K562 (cell line): ENCODE results near the gene MAGI2. TPM values are rescaled to one million over a fixed set of nuclear protein-coding genes. Genes with fewer than 3 reads are reported as not detected.

Source experiments
- ATAC-seq: fragments of 200-7000 bp; cut with Tn5 transposase; 3 replicates; pipeline ENCODE4 v1.9.1; 2020; ENCODE audit warnings: moderate library complexity
- BruUV-seq: library from RNA; stranded (reverse); fragments of 400-500 nt; replicated peaks from 2 replicates; lab custom pipeline; 2021; lab: Mats Ljungman, UMichigan
- CTCF ChIA-PET: fragments of 300-600 bp; formaldehyde crosslinking; extraction: SDS; loops from one replicate; lab custom pipeline; 2021; ENCODE audit warnings: low intra/inter-chr PET ratio; lab: Yijun Ruan, JAX
- POLR2A ChIA-PET: fragments of 300-600, 350-650 bp; sonication (Branson Sonifier 250); formaldehyde crosslinking; extraction: SDS; loops from one replicate; lab custom pipeline; 2021; ENCODE audit warnings: antibody characterized with exemption, inconsistent platforms; lab: Yijun Ruan, JAX
- DNase-seq, 4 experiments: peaks; one replicate each; pipeline versions ENCODE4 v3.0.0 to v3.0.0-alpha.2; 2011 to 2018; ENCODE audit warnings: low spot score in 3 of 4, mixed read lengths in 3 of 4; ENCODE audit errors: extremely low read depth in 1 of 4
- FAIRE-seq: peaks from 2 replicates; lab custom pipeline; 2011; peaks lifted over from hg19 to GRCh38; lab: Jason Lieb, UNC
- H2AFZ ChIP-seq: 2 replicates; pipeline ENCODE4 v1.6.0; 2011; ENCODE audit warnings: low read depth, low read length, control low read depth, inconsistent platforms
- H3K27ac ChIP-seq: fragments of 200-600 bp; 3 replicates; pipeline ENCODE4 v1.8.0; 2011; ENCODE audit warnings: low read depth, mild to moderate bottlenecking, control low read depth, inconsistent platforms, low read length, moderate library complexity, mixed read lengths; ENCODE audit errors: extremely low read depth
- H3K27me3 ChIP-seq, 2 experiments: fragments of 300-600 bp in 1 of 2; 2 replicates in 1 of 2; 3 replicates in 1 of 2; pipeline versions ENCODE4 v1.6.0 to v1.8.0; 2011; ENCODE audit warnings: inconsistent platforms in 2 of 2, low read length in 2 of 2, mild to moderate bottlenecking in 1 of 2, mixed read lengths in 1 of 2, moderate library complexity in 1 of 2; ENCODE audit not compliant: control insufficient read depth in 2 of 2, insufficient read depth in 2 of 2
- H3K36me3 ChIP-seq: fragments of 300-600 bp; 3 replicates; pipeline ENCODE4 v1.8.0; 2011; ENCODE audit warnings: mild to moderate bottlenecking, low read length, inconsistent platforms; ENCODE audit not compliant: control insufficient read depth, insufficient read depth
- H3K4me1 ChIP-seq, 2 experiments: fragments of 200-600 bp in 1 of 2; replicated peaks in 1 of 2; 2 replicates in 1 of 2; 3 replicates in 1 of 2; pipeline versions ENCODE4 v1.5.1 to v1.8.0; 2011; ENCODE audit warnings: inconsistent platforms in 2 of 2, low read length in 2 of 2, mild to moderate bottlenecking in 1 of 2, mixed read lengths in 1 of 2, moderate library complexity in 1 of 2; ENCODE audit not compliant: control insufficient read depth in 2 of 2, insufficient read depth in 2 of 2
- H3K4me2 ChIP-seq: 2 replicates; pipeline ENCODE4 v1.6.1; 2011; ENCODE audit warnings: low read length, control low read depth, inconsistent platforms, mixed read lengths; ENCODE audit not compliant: insufficient read depth
- H3K4me3 ChIP-seq: fragments of 200-600 bp; sonication (generic), shearing (Covaris generic); 2 replicates; pipeline ENCODE4 v1.5.1; 2016; ENCODE audit warnings: control low read depth, inconsistent platforms
- H3K79me2 ChIP-seq: fragments of 200-600 bp; 3 replicates; pipeline ENCODE4 v1.8.0; 2011; ENCODE audit warnings: low read length, inconsistent platforms; ENCODE audit not compliant: control insufficient read depth, insufficient read depth
- H3K9ac ChIP-seq, 2 experiments: 2 replicates each; pipeline versions ENCODE4 v1.6.0 to v1.6.1; 2011; ENCODE audit warnings: low read depth in 2 of 2, low read length in 2 of 2, control low read depth in 1 of 2, inconsistent platforms in 1 of 2, mild to moderate bottlenecking in 1 of 2, mixed read lengths in 1 of 2; ENCODE audit not compliant: insufficient read depth in 1 of 2
- H3K9me1 ChIP-seq: one replicate; pipeline ENCODE4 v1.6.0; 2011; ENCODE audit warnings: inconsistent platforms, mild to moderate bottlenecking, low read length, moderate library complexity; ENCODE audit not compliant: control insufficient read depth, insufficient read depth
- H3K9me3 ChIP-seq: replicated peaks from 2 replicates; pipeline ENCODE4 v1.5.1; 2011; ENCODE audit warnings: low read depth, low read length, inconsistent platforms; ENCODE audit not compliant: control insufficient read depth, insufficient read depth
- H4K20me1 ChIP-seq: replicated peaks from 2 replicates; pipeline ENCODE4 v1.6.1; 2011; ENCODE audit warnings: low read length, inconsistent platforms, mixed read lengths; ENCODE audit not compliant: control insufficient read depth, insufficient read depth
- HINFP ChIP-seq: fragments of 450-650 bp; conservative IDR thresholded peaks from 2 replicates; pipeline ENCODE4 v1.6.1; 2016; ENCODE audit warnings: missing genetic modification characterization, low read depth, mild to moderate bottlenecking, control low read depth, missing compliant biosample characterization
- HOXB6 ChIP-seq: fragments of 250-450 bp; sonication (Bioruptor Pico); IDR thresholded peaks from 2 replicates; pipeline ENCODE4 v1.5.1; 2022; ENCODE audit warnings: mild to moderate bottlenecking, borderline replicate concordance
- NFATC3 ChIP-seq: fragments of 450-650 bp; IDR thresholded peaks from 2 replicates; pipeline ENCODE4 v1.6.1; 2017; ENCODE audit warnings: mild to moderate bottlenecking
- POLR3G ChIP-seq: IDR thresholded peaks from 2 replicates; pipeline ENCODE4 v1.6.1; 2011; ENCODE audit not compliant: insufficient read length, insufficient replicate concordance; ENCODE audit errors: extremely low read depth
- RAD51 ChIP-seq: fragments of 450-650 bp; IDR thresholded peaks from 2 replicates; pipeline ENCODE4 v1.7.1; 2016; ENCODE audit warnings: low read depth, mild to moderate bottlenecking, borderline replicate concordance
- RFX1 ChIP-seq: fragments of 450-650 bp; IDR thresholded peaks from 2 replicates; pipeline ENCODE4 v1.6.1; 2016; ENCODE audit warnings: mild to moderate bottlenecking, moderate library complexity
- SIN3A ChIP-seq, 2 experiments: fragments of 150-350 bp in 1 of 2; IDR thresholded peaks; 2 replicates each; pipeline ENCODE4 v1.6.1; 2011 to 2016; ENCODE audit warnings: borderline replicate concordance in 2 of 2, low read depth in 2 of 2, low read length in 2 of 2, mild to moderate bottlenecking in 2 of 2, moderate library complexity in 2 of 2; ENCODE audit not compliant: control insufficient read depth in 1 of 2
- TARDBP ChIP-seq: fragments of 450-650 bp; IDR thresholded peaks from 2 replicates; pipeline ENCODE4 v1.6.1; 2016
- U2AF2 ChIP-seq: fragments of 200-400 bp; formaldehyde crosslinking; optimal IDR thresholded peaks from 2 replicates; pipeline ENCODE3; 2017; ENCODE audit warnings: low read depth, mild to moderate bottlenecking, low read length
- USF2 ChIP-seq: sonication (generic); formaldehyde crosslinking; IDR thresholded peaks from 2 replicates; pipeline ENCODE4 v1.5.0; 2020; ENCODE audit warnings: missing genetic modification reagents
- ZNF277 ChIP-seq: fragments of 250-450 bp; sonication (Bioruptor Pico); IDR thresholded peaks from 2 replicates; pipeline ENCODE4 v1.8.0; 2022; ENCODE audit warnings: inconsistent platforms, mild to moderate bottlenecking, moderate library complexity, borderline replicate concordance
- WGBS: fragments of 100-300 bp; shearing (Covaris generic); methylation state at CpG from one replicate; pipeline ENCODE4 v1.1.6; 2016; ENCODE audit warnings: low coverage, mixed read lengths; ENCODE audit not compliant: insufficient coverage; ENCODE audit errors: missing lambda C conversion rate; 5-methylcytosine and 5-hydroxymethylcytosine counted together
- in situ Hi-C: fragments of 300-500 bp; cut with MboI; formaldehyde crosslinking; loops from 4 replicates; pipeline ENCODE4 v1.15.0; 2018; ENCODE audit warnings: inconsistent platforms, mixed read lengths
- intact Hi-C: fragments of 100-400 bp; cut with micrococcal nuclease; formaldehyde crosslinking; loops from 2 replicates; pipeline ENCODE4 v1.14.2; 2022
- polyA plus RNA-seq, 8 experiments: library from polyadenylated mRNA; depleted of rRNA in 4 of 8; stranded (reverse) in 5 of 8; unstranded in 3 of 8; fragments of >200 nt; fragmentation: Nextera tagmentation in 2 of 8; fragmentation: Illumina TruSeq in 1 of 8; extraction: Ambion mirVana in 2 of 8; extraction: Trizol in 1 of 8; gene quantifications; 2 replicates each; pipeline versions ENCODE4 v1.2.1 to v1.2.3, GENCODE V29; 2011 to 2014; ENCODE audit warnings: inconsistent platforms in 1 of 8, missing spikeins in 1 of 8
- total RNA-seq, 7 experiments: library from RNA; depleted of rRNA in 6 of 7; stranded (reverse); fragments of >200 nt in 6 of 7; fragmentation: Illumina TruSeq in 2 of 7; extraction: Trizol in 2 of 7; gene quantifications; 2 replicates each; pipeline versions ENCODE4 v1.2.1 to v1.2.3, GENCODE V29; 2011 to 2021; ENCODE audit warnings: low replicate concordance in 1 of 7

MAGI2 gene
- total and polyA plus RNA-seq, 9 of the 15 experiments (the other 6 are each of a cell fraction or from before 2014, with no cell fraction given) = 0.27 to 1.4 (median 0.70) TPM

- Histone ChIP-seq H3K4me1 (no peaks in the 10 kb centered on the region), H3K4me2 (no peak overlapping the region), H3K27ac (no peak overlapping the region), H3K9me3 (no peaks in the 10 kb centered on the region), H3K79me2 (no peaks in the 10 kb centered on the region), H3K27me3 (no peaks in the 10 kb centered on the region), H4K20me1 (no peaks in the 10 kb centered on the region), H3K9ac (no peak overlapping the region), H3K9me1 (no peaks in the 10 kb centered on the region), H3K36me3 (no peaks in the 10 kb centered on the region), H3K4me3 (no peak overlapping the region), H2AFZ (no peak overlapping the region)
- TF ChIP-seq TARDBP (no peak), USF2 (no peak), NFATC3 (no peak)
- DNase-seq (no peak), FAIRE-seq (no peak), ATAC-seq (no peak)
- ChIA-PET CTCF (no interaction called here), POLR2A (interaction anchor here (1.3 to 1.4 kb wide), 2 partner anchors 15 to 16 kb away, joined by 3 read pairs; no protein-coding TSS in a partner anchor)
- BruUV-seq = no TSS peak
- intact Hi-C loops (loop anchor here (10.0 kb wide), 1 partner anchor 567 kb away; no protein-coding TSS in a partner anchor), in situ Hi-C loops (loop anchor here (25.0 kb wide), 1 partner anchor 560 kb away; no protein-coding TSS in a partner anchor)
- WGBS = 1% methylated on average over 5 of the region's 5 CpGs
These were observed 1231.3 kb downstream of the MAGI2 start for GRCh38 chr7:78222001-78222751.

GRCh38 chr7:78220754-78221153, 1232.7 kb downstream of the MAGI2 start:
- Histone ChIP-seq H3K27ac (no peak overlapping the region), H3K79me2 (no peaks in the 10 kb centered on the region), H3K4me3 (no peak overlapping the region), H3K9me3 (no peaks in the 10 kb centered on the region), H3K4me1 (no peaks in the 10 kb centered on the region), H3K27me3 (no peaks in the 10 kb centered on the region), H3K4me2 (no peak overlapping the region), H2AFZ (no peak overlapping the region), H3K9me1 (no peaks in the 10 kb centered on the region), H3K36me3 (no peaks in the 10 kb centered on the region), H4K20me1 (no peaks in the 10 kb centered on the region), H3K9ac (no peak overlapping the region)
- intact Hi-C loops = loop anchor here (10.0 kb wide), 1 partner anchor 566 kb away; no protein-coding TSS in a partner anchor
- CTCF ChIA-PET = no interaction called here
- in situ Hi-C loops = loop anchor here (25.0 kb wide), 1 partner anchor 558 kb away; no protein-coding TSS in a partner anchor
- BruUV-seq = no TSS peak
- POLR2A ChIA-PET = interaction anchor here (0.7 kb wide), 1 partner anchor 32 kb away, joined by 3 read pairs; no protein-coding TSS in a partner anchor
- WGBS = 1% methylated on average over 5 of the region's 5 CpGs
- FAIRE-seq (no peak), ATAC-seq (no peak), DNase-seq (no peak)
- no peak for TF ChIP-seq POLR3G
- no peak for TF ChIP-seq RFX1
- TF ChIP-seq U2AF2 = no peak
- no peak for TF ChIP-seq HOXB6 (CRISPR knock-in tag)
- no peak for TF ChIP-seq RAD51
- TF ChIP-seq SIN3A (IDR thresholded peaks at IDR 0.05; ENCODE audit: borderline replicate concordance in 2 of 2, control insufficient read depth in 1 of 2, low read depth in 2 of 2, low read length in 2 of 2) = no peak
- TF ChIP-seq ZNF277 (CRISPR knock-in tag) = no peak
- no peak for TF ChIP-seq HINFP (tag)
